ENCODE data around the gene MVB12B.
A peak's percentile ranks its signal among the peaks of the same experiment; 100 is the strongest.

Gene MVB12B

GRCh38 chr9:126318858-126319257 lies 7.8 kb upstream of the MVB12B start:
- H2AFZ ChIP-seq (ENCODE audit: low read length, unreplicated experiment): no peak overlapping the region
- peaks cover 29% of the 10 kb centered on the region for H3K27me3 ChIP-seq (ENCODE audit: insufficient read depth, low read length)
- no peak overlapping the region for H3K27ac ChIP-seq (ENCODE audit: low read depth, low read length)
- H3K4me1 ChIP-seq (ENCODE audit: control insufficient read depth, insufficient read depth, low read length, unreplicated experiment): no peaks in the 10 kb centered on the region
- H3K4me3 ChIP-seq (ENCODE audit: low read depth, low read length): no peak overlapping the region
- H3K36me3 ChIP-seq (ENCODE audit: insufficient read depth, low read length): no peaks in the 10 kb centered on the region
- no peaks in the 10 kb centered on the region for H3K79me2 ChIP-seq (ENCODE audit: control insufficient read depth, insufficient read depth, low read length, unreplicated experiment)

- Histone ChIP-seq H3K4me3 (ENCODE audit: low read depth, low read length) (no peak overlapping the region), H3K27ac (ENCODE audit: low read depth, low read length) (no peak overlapping the region)
Measured at GRCh38 chr9:126319671-126320070, 7.0 kb upstream of the MVB12B start.

GRCh38 chr9:126320158-126320922 lies 6.3 kb upstream of the MVB12B start:
- Histone ChIP-seq H3K4me3 (ENCODE audit: low read depth, low read length) (no peak overlapping the region), H3K27ac (ENCODE audit: low read depth, low read length) (no peak overlapping the region), H2AFZ (ENCODE audit: low read length, unreplicated experiment) (no peak overlapping the region), H3K36me3 (ENCODE audit: insufficient read depth, low read length) (no peaks in the 10 kb centered on the region), H3K4me1 (ENCODE audit: control insufficient read depth, insufficient read depth, low read length, unreplicated experiment) (no peaks in the 10 kb centered on the region), H3K27me3 (ENCODE audit: insufficient read depth, low read length) (peaks cover 22% of the 10 kb centered on the region), H3K79me2 (ENCODE audit: control insufficient read depth, insufficient read depth, low read length, unreplicated experiment) (no peaks in the 10 kb centered on the region)

More at GRCh38 chr9:126319671-126320070, 7.0 kb upstream of the MVB12B start:
- Histone ChIP-seq H2AFZ (ENCODE audit: low read length, unreplicated experiment) (no peak overlapping the region), H3K79me2 (ENCODE audit: control insufficient read depth, insufficient read depth, low read length, unreplicated experiment) (no peaks in the 10 kb centered on the region), H3K36me3 (ENCODE audit: insufficient read depth, low read length) (no peaks in the 10 kb centered on the region), H3K27me3 (ENCODE audit: insufficient read depth, low read length) (peaks cover 26% of the 10 kb centered on the region), H3K4me1 (ENCODE audit: control insufficient read depth, insufficient read depth, low read length, unreplicated experiment) (no peaks in the 10 kb centered on the region)

GRCh38 chr9:126321742-126322141 lies 4.9 kb upstream of the MVB12B start:
- Histone ChIP-seq H3K4me1 (ENCODE audit: control insufficient read depth, insufficient read depth, low read length, unreplicated experiment) (no peaks in the 10 kb centered on the region), H3K27me3 (ENCODE audit: insufficient read depth, low read length) (peaks cover 12% of the 10 kb centered on the region), H3K36me3 (ENCODE audit: insufficient read depth, low read length) (no peaks in the 10 kb centered on the region), H3K27ac (ENCODE audit: low read depth, low read length) (no peak overlapping the region), H3K79me2 (ENCODE audit: control insufficient read depth, insufficient read depth, low read length, unreplicated experiment) (no peaks in the 10 kb centered on the region), H3K4me3 (ENCODE audit: low read depth, low read length) (no peak overlapping the region), H2AFZ (ENCODE audit: low read length, unreplicated experiment) (no peak overlapping the region)

GRCh38 chr9:126325821-126326220 lies 808 bp upstream of the MVB12B start:
- Histone ChIP-seq H3K36me3 (ENCODE audit: insufficient read depth, low read length) (no peaks in the 10 kb centered on the region), H3K27me3 (ENCODE audit: insufficient read depth, low read length) (no peaks in the 10 kb centered on the region; the same call in 1 of the 2 replicates), H3K4me1 (ENCODE audit: control insufficient read depth, insufficient read depth, low read length, unreplicated experiment) (peaks cover 6% of the 10 kb centered on the region), H3K27ac (ENCODE audit: low read depth, low read length) (no peak overlapping the region), H2AFZ (ENCODE audit: low read length, unreplicated experiment) (no peak overlapping the region), H3K79me2 (ENCODE audit: control insufficient read depth, insufficient read depth, low read length, unreplicated experiment) (no peaks in the 10 kb centered on the region), H3K4me3 (ENCODE audit: low read depth, low read length) (peak overlapping the region; percentile 81)

GRCh38 chr9:126327006-126327713 lies 531 bp downstream of the MVB12B start:
- no peak overlapping the region for H3K27ac ChIP-seq (ENCODE audit: low read depth, low read length)

GRCh38 chr9:126327714-126328185 lies 1.1 kb downstream of the MVB12B start:
- Histone ChIP-seq H3K4me3 (ENCODE audit: low read depth, low read length) (peak overlapping the region; percentile 84), H2AFZ (ENCODE audit: low read length, unreplicated experiment) (no peak overlapping the region), H3K4me1 (ENCODE audit: control insufficient read depth, insufficient read depth, low read length, unreplicated experiment) (peaks cover 6% of the 10 kb centered on the region), H3K36me3 (ENCODE audit: insufficient read depth, low read length) (no peaks in the 10 kb centered on the region), H3K79me2 (ENCODE audit: control insufficient read depth, insufficient read depth, low read length, unreplicated experiment) (no peaks in the 10 kb centered on the region), H3K27ac (ENCODE audit: low read depth, low read length) (no peak overlapping the region), H3K27me3 (ENCODE audit: insufficient read depth, low read length) (no peaks in the 10 kb centered on the region; the same call in 1 of the 2 replicates)

More at GRCh38 chr9:126327006-126327713, 531 bp downstream of the MVB12B start:
- peaks cover 6% of the 10 kb centered on the region for H3K4me1 ChIP-seq (ENCODE audit: control insufficient read depth, insufficient read depth, low read length, unreplicated experiment)
- no peaks in the 10 kb centered on the region for H3K36me3 ChIP-seq (ENCODE audit: insufficient read depth, low read length)
- H3K4me3 ChIP-seq (ENCODE audit: low read depth, low read length): peak overlapping the region; percentile 84
- H3K79me2 ChIP-seq (ENCODE audit: control insufficient read depth, insufficient read depth, low read length, unreplicated experiment): no peaks in the 10 kb centered on the region
- H3K27me3 ChIP-seq (ENCODE audit: insufficient read depth, low read length): no peaks in the 10 kb centered on the region; the same call in 1 of the 2 replicates
- H2AFZ ChIP-seq (ENCODE audit: low read length, unreplicated experiment): peak overlapping the region; percentile 91

GRCh38 chr9:126328407-126328806 lies 1.8 kb downstream of the MVB12B start:
- H3K36me3 ChIP-seq (ENCODE audit: insufficient read depth, low read length): no peaks in the 10 kb centered on the region
- H3K4me1 ChIP-seq (ENCODE audit: control insufficient read depth, insufficient read depth, low read length, unreplicated experiment): peaks cover 6% of the 10 kb centered on the region
- H3K27me3 ChIP-seq (ENCODE audit: insufficient read depth, low read length): no peaks in the 10 kb centered on the region; the same call in 1 of the 2 replicates
- no peaks in the 10 kb centered on the region for H3K79me2 ChIP-seq (ENCODE audit: control insufficient read depth, insufficient read depth, low read length, unreplicated experiment)
- H3K27ac ChIP-seq (ENCODE audit: low read depth, low read length): no peak overlapping the region
- H2AFZ ChIP-seq (ENCODE audit: low read length, unreplicated experiment): no peak overlapping the region
- H3K4me3 ChIP-seq (ENCODE audit: low read depth, low read length): no peak overlapping the region

GRCh38 chr9:126329476-126330275 lies 3.0 kb downstream of the MVB12B start:
- no peak overlapping the region for H2AFZ ChIP-seq (ENCODE audit: low read length, unreplicated experiment)
- H3K36me3 ChIP-seq (ENCODE audit: insufficient read depth, low read length): no peaks in the 10 kb centered on the region
- H3K4me1 ChIP-seq (ENCODE audit: control insufficient read depth, insufficient read depth, low read length, unreplicated experiment): peaks cover 6% of the 10 kb centered on the region
- no peaks in the 10 kb centered on the region for H3K79me2 ChIP-seq (ENCODE audit: control insufficient read depth, insufficient read depth, low read length, unreplicated experiment)
- no peak overlapping the region for H3K4me3 ChIP-seq (ENCODE audit: low read depth, low read length)
- H3K27ac ChIP-seq (ENCODE audit: low read depth, low read length): no peak overlapping the region
- no peaks in the 10 kb centered on the region; the same call in 1 of the 2 replicates for H3K27me3 ChIP-seq (ENCODE audit: insufficient read depth, low read length)

- H3K27ac ChIP-seq (ENCODE audit: low read depth, low read length): no peak overlapping the region
- H3K79me2 ChIP-seq (ENCODE audit: control insufficient read depth, insufficient read depth, low read length, unreplicated experiment): no peaks in the 10 kb centered on the region
- no peak overlapping the region for H2AFZ ChIP-seq (ENCODE audit: low read length, unreplicated experiment)
- no peaks in the 10 kb centered on the region for H3K36me3 ChIP-seq (ENCODE audit: insufficient read depth, low read length)
- peaks cover 6% of the 10 kb centered on the region for H3K4me1 ChIP-seq (ENCODE audit: control insufficient read depth, insufficient read depth, low read length, unreplicated experiment)
- H3K4me3 ChIP-seq (ENCODE audit: low read depth, low read length): no peak overlapping the region
- no peaks in the 10 kb centered on the region; the same call in 1 of the 2 replicates for H3K27me3 ChIP-seq (ENCODE audit: insufficient read depth, low read length)
Measured at GRCh38 chr9:126330536-126330935, 3.9 kb downstream of the MVB12B start.

Data from ACC112 (cell line).